Natural killer cell (primary cell): ENCODE results near the gene WNK1. TPM values are rescaled to one million over a fixed set of nuclear protein-coding genes. Genes with fewer than 3 reads are reported as not detected.

Experiments used
- ATAC-seq, 3 donors: fragments of 150-1000 bp in 2 of 3; fragments of 200-7000 bp in 1 of 3; cut with Tn5 transposase; 1 replicate in 1 of 3; 2 replicates in 2 of 3; pipeline ENCODE4 v1.10.0; 2021; ENCODE audit warnings: mild to moderate bottlenecking in 2 of 3, moderate library complexity in 2 of 3
- DNase-seq, 2 donors: peaks; one replicate each; pipeline versions ENCODE4 v3.0.0 to v3.0.0-alpha.2; 2013 to 2021; ENCODE audit warnings: mixed read lengths in 1 of 2
- H3K27ac ChIP-seq: one replicate; pipeline ENCODE4 v1.5.1; 2013; ENCODE audit warnings: mild to moderate bottlenecking, low read length
- H3K27me3 ChIP-seq: one replicate; pipeline ENCODE4 v1.6.1; 2013; ENCODE audit warnings: low read length; ENCODE audit not compliant: control insufficient read depth, insufficient read depth
- H3K36me3 ChIP-seq: one replicate; pipeline ENCODE4 v1.6.1; 2013; ENCODE audit warnings: low read length; ENCODE audit not compliant: control insufficient read depth, insufficient read depth
- H3K4me1 ChIP-seq: one replicate; pipeline ENCODE4 v1.6.1; 2013; ENCODE audit warnings: low read length; ENCODE audit not compliant: control insufficient read depth, insufficient read depth
- H3K4me3 ChIP-seq: one replicate; pipeline ENCODE4 v1.5.1; 2013; ENCODE audit warnings: low read length
- H3K9me3 ChIP-seq: one replicate; pipeline ENCODE4 v1.6.1; 2013; ENCODE audit warnings: low read length; ENCODE audit not compliant: control insufficient read depth, insufficient read depth
- H3K27ac Mint-ChIP-seq, 2 donors: one replicate each; pipeline ENCODE4 v1.8.0; 2022; ENCODE audit warnings: mild to moderate bottlenecking in 2 of 2, mixed read lengths in 2 of 2, moderate library complexity in 1 of 2
- H3K27me3 Mint-ChIP-seq, 2 donors: one replicate each; pipeline ENCODE4 v1.8.0; 2022; ENCODE audit warnings: low read depth in 2 of 2, mixed read lengths in 2 of 2
- H3K36me3 Mint-ChIP-seq: one replicate; pipeline ENCODE4 v1.8.0; 2022; ENCODE audit warnings: mixed read lengths
- H3K4me1 Mint-ChIP-seq, 2 donors: one replicate each; pipeline ENCODE4 v1.8.0; 2022; ENCODE audit warnings: mixed read lengths in 2 of 2
- H3K4me3 Mint-ChIP-seq: one replicate; pipeline ENCODE4 v1.8.0; 2022; ENCODE audit warnings: mild to moderate bottlenecking, moderate library complexity, mixed read lengths
- H3K9me3 Mint-ChIP-seq, 2 donors: one replicate each; pipeline ENCODE4 v1.8.0; 2022; ENCODE audit warnings: mixed read lengths in 2 of 2
- WGBS: methylation state at CpG from one replicate; pipeline ENCODE4 v1.1.7; 2013; ENCODE audit warnings: missing lambda C conversion rate; ENCODE audit not compliant: insufficient coverage; 5-methylcytosine and 5-hydroxymethylcytosine counted together
- intact Hi-C: fragments of 100-400 bp; cut with micrococcal nuclease; formaldehyde crosslinking; loops from one replicate; pipeline ENCODE4 v1.14.2; 2022
- total RNA-seq, 4 donors: library from RNA; stranded (reverse); fragments of 120-200 nt in 1 of 4; gene quantifications; one replicate each; pipeline versions ENCODE4 v1.2.3 to v1.2.4, GENCODE V29; 2013 to 2022
- TF ChIP-seq, protein P1 (sequence below): fragments of 200-600 bp; IDR thresholded peaks from one replicate; pipeline ENCODE4 v1.8.0; 2022; ENCODE audit warnings: antibody characterized with exemption

WNK1 gene
- total RNA-seq, 3 donors from 2014 or later (not counting 1 experiment from before 2014, with no cell fraction given), result 177 to 203 (median 192) TPM

DNA sequence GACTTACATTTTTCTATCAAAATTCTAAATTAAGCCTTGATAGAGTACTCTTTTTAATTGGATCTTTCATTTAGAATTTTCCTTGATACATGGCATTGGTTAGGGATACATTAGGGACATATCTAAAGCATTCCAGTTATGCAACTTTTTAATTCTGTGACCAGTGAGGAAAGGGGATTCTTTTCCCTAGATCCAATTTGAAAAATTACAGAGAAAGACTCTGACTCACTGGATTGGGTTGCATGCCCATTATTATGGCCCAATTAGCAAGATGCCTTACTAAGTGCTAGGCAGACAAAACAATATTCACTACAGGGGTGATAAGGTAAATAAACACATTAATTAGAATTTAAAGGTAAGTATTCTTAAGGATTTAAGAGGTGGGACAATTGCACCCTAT is 202.4 kb downstream of the WNK1 start:
- H3K27me3 ChIP-seq, result no peaks in the 10 kb centered on the region
- Mint-ChIP-seq H3K9me3 (no peaks in the 10 kb centered on the region), H3K4me1 (no peaks in the 10 kb centered on the region), H3K27ac (no peak overlapping the region), H3K27me3 (no peaks in the 10 kb centered on the region), H3K36me3 (no peaks in the 10 kb centered on the region), H3K4me3 (no peak overlapping the region)
- H3K27ac ChIP-seq, result no peak overlapping the region
- H3K4me3 ChIP-seq, result no peak overlapping the region
- no peaks in the 10 kb centered on the region for H3K36me3 ChIP-seq
- no peaks in the 10 kb centered on the region for H3K9me3 ChIP-seq
- TF ChIP-seq, protein P1, sequence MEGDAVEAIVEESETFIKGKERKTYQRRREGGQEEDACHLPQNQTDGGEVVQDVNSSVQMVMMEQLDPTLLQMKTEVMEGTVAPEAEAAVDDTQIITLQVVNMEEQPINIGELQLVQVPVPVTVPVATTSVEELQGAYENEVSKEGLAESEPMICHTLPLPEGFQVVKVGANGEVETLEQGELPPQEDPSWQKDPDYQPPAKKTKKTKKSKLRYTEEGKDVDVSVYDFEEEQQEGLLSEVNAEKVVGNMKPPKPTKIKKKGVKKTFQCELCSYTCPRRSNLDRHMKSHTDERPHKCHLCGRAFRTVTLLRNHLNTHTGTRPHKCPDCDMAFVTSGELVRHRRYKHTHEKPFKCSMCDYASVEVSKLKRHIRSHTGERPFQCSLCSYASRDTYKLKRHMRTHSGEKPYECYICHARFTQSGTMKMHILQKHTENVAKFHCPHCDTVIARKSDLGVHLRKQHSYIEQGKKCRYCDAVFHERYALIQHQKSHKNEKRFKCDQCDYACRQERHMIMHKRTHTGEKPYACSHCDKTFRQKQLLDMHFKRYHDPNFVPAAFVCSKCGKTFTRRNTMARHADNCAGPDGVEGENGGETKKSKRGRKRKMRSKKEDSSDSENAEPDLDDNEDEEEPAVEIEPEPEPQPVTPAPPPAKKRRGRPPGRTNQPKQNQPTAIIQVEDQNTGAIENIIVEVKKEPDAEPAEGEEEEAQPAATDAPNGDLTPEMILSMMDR, result no peak
- H3K4me1 ChIP-seq, result peaks cover 5% of the 10 kb centered on the region
- intact Hi-C loops, result no loop called here
- ATAC-seq (no peak), DNase-seq (no peak)

DNA sequence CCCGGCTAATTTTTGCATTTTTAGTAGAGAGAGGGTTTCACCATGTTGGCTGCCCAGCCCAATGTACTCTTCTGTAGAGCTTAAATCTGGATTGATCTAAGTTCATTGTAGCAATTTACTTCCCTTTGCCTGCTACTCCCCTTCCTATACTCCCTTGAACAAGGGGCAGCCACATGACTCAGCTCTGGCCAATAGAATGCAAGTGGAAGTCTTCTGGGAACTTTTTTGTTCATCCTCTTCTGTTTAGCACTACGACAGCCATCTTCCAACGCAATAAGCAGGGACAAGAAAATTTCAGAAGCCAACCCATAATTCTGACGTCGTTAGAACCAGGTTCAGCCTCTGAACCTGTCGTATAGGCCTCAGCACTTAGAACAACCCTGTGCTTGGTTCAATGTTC is 203.6 kb downstream of the WNK1 start:
- DNase-seq (no peak), ATAC-seq (no peak)
- TF ChIP-seq, protein P1, result no peak
- H3K27me3 ChIP-seq, result no peaks in the 10 kb centered on the region
- Mint-ChIP-seq H3K4me3 (no peak overlapping the region), H3K9me3 (no peaks in the 10 kb centered on the region), H3K27ac (no peak overlapping the region), H3K36me3 (no peaks in the 10 kb centered on the region), H3K27me3 (no peaks in the 10 kb centered on the region), H3K4me1 (no peaks in the 10 kb centered on the region)
- H3K36me3 ChIP-seq, result no peaks in the 10 kb centered on the region
- no peaks in the 10 kb centered on the region for H3K4me1 ChIP-seq
- 97% methylated on average over 6 of the region's 6 CpGs for WGBS
- H3K27ac ChIP-seq, result no peak overlapping the region
- H3K4me3 ChIP-seq, result no peak overlapping the region
- H3K9me3 ChIP-seq, result no peaks in the 10 kb centered on the region
- intact Hi-C loops, result no loop called here

- Histone ChIP-seq H3K27ac (no peak overlapping the region), H3K9me3 (no peaks in the 10 kb centered on the region), H3K27me3 (no peaks in the 10 kb centered on the region), H3K36me3 (no peaks in the 10 kb centered on the region), H3K4me3 (no peak overlapping the region), H3K4me1 (peaks cover 3% of the 10 kb centered on the region)
- 74% methylated on average over 7 of the region's 8 CpGs for WGBS
- TF ChIP-seq, protein P1, result no peak
- intact Hi-C loops, result no loop called here
- no peaks in the 10 kb centered on the region for H3K9me3 Mint-ChIP-seq
- ATAC-seq (no peak), DNase-seq (no peak)
- H3K27ac Mint-ChIP-seq, result no peak overlapping the region
- H3K27me3 Mint-ChIP-seq, result no peaks in the 10 kb centered on the region
- H3K4me1 Mint-ChIP-seq, result peaks cover 8% of the 10 kb centered on the region in 2 donors
- no peaks in the 10 kb centered on the region for H3K36me3 Mint-ChIP-seq
- no peak overlapping the region for H3K4me3 Mint-ChIP-seq
These were observed 206.3 kb downstream of the WNK1 start for GRCh38 chr12:958588-959123.

Other genes with a start within 250 kb of the WNK1 start
- 1 to 10 TPM; 3.1 to 6.6 (median 4.9) TPM for gene NINJ2, start 89.1 kb upstream of the WNK1 start, total RNA-seq
- 10 to 100 TPM in 2 of 3 donors, 1 to 10 TPM in 1; 9.4 to 15.5 (median 13.7) TPM for gene RAD52, start 197.1 kb downstream of the WNK1 start, total RNA-seq
- gene ERC1, start 238.6 kb downstream of the WNK1 start, total RNA-seq, result 10 to 100 TPM; 43.5 to 54.0 (median 44.9) TPM